Measurements from ENCODE around the gene MTREX. TPM values are rescaled to one million over a fixed set of nuclear protein-coding genes. Genes with fewer than 3 reads are reported as not detected.

Gene MTREX
- total and polyA plus RNA-seq, 2 donors (not counting 1 experiment from before 2014, with no cell fraction given) = 7.9 to 94.0 TPM

DNA sequence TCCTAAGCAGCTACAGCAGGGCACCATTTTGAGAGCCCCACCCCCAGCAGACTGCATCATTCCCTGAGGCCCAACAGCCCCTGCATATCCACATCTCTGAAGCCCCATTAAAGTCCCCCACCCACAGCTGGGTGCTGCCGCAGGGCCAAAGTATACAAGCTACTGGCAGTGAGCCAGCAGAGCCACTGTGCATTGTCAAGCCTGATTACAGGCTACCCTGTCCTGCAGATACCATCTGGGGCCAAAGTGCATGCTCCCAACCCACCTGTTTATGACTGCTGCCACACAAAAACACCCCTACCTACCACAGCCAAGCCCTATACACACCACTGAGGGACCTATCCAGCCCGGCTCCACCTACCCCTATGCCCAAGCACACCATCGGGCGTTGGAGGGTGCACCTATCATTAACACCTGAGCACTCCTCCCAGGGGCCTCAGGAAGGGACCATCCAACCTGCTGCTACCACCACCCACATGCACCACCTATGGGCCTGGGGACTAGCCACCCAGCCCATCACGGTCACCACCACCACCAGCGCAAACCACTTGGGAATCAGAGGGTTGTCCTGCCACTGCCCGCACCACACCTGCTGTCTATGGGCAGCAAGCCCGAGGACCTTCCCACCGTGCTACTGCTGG, 121.9 kb downstream of the MTREX start:
- no peaks in the 10 kb centered on the region for H3K27me3 ChIP-seq (replicated peaks in 1 of 4; ENCODE audit: control extremely low read depth in 1 of 4, control insufficient read depth in 3 of 4, insufficient read depth in 4 of 4, low read length in 3 of 4)
- POLR2A ChIA-PET = no interaction called here
- no peak for DNase-seq
- no peaks in the 10 kb centered on the region for H4K20me1 ChIP-seq (ENCODE audit: control insufficient read depth, insufficient read depth, low read length, poor library complexity, severe bottlenecking)
- CTCF ChIA-PET = no interaction called here
- no peak overlapping the region for H3K9ac ChIP-seq (ENCODE audit: low read length)
- TF ChIP-seq CTCF (IDR thresholded peaks at IDR 0.05) = no peak
- no peak for TF ChIP-seq EZH2 (IDR thresholded peaks at IDR 0.05; ENCODE audit: borderline replicate concordance, insufficient read depth, low read depth, low read length, poor library complexity, severe bottlenecking)
- H3K4me1 ChIP-seq (ENCODE audit: control insufficient read depth in 2 of 2, insufficient read depth in 2 of 2, low read length in 2 of 2) = no peaks in the 10 kb centered on the region
- Mint-ChIP-seq H3K4me3 (no peak overlapping the region), H3K4me1 (no peaks in the 10 kb centered on the region), H3K27me3 (no peaks in the 10 kb centered on the region), H3K9me3 (ENCODE audit: insufficient read depth) (peaks cover 12% of the 10 kb centered on the region), H3K27ac (no peak overlapping the region)
- no peak overlapping the region for H2AFZ ChIP-seq (ENCODE audit: insufficient read depth, low read depth, low read length, poor library complexity, severe bottlenecking)
- H3K36me3 ChIP-seq (replicated peaks in 1 of 2; ENCODE audit: control extremely low read depth in 1 of 2, control insufficient read depth in 1 of 2, extremely low read depth in 1 of 2, insufficient read depth in 2 of 2, low read length in 1 of 2) = peaks cover 2 to 53% of the 10 kb centered on the region in 2 experiments
- ATAC-seq (ENCODE audit: low read depth) = no peak
- peaks cover 0 to 30% (median 24%) of the 10 kb centered on the region in 3 donors for H3K9me3 ChIP-seq (ENCODE audit: control extremely low read depth in 1 of 3, control insufficient read depth in 2 of 3, insufficient read depth in 1 of 3, low read length in 2 of 3)
- WGBS (ENCODE audit: insufficient coverage) = 98% methylated on average over 9 of the region's 9 CpGs
- H3K27ac ChIP-seq (ENCODE audit: low read length in 2 of 2) = no peak overlapping the region
- H3K79me2 ChIP-seq (ENCODE audit: control insufficient read depth, insufficient read depth, low read length) = no peaks in the 10 kb centered on the region
- intact Hi-C loops (cut with micrococcal nuclease) = no loop called here
- no peak overlapping the region for H3K4me3 ChIP-seq (ENCODE audit: control extremely low read depth in 1 of 5, extremely low read depth in 1 of 5, insufficient read depth in 1 of 5, low read depth in 2 of 5, low read length in 4 of 5)
- H3K4me2 ChIP-seq (replicated peaks; ENCODE audit: low read depth, low read length, poor library complexity, severe bottlenecking) = no peak overlapping the region

DNA sequence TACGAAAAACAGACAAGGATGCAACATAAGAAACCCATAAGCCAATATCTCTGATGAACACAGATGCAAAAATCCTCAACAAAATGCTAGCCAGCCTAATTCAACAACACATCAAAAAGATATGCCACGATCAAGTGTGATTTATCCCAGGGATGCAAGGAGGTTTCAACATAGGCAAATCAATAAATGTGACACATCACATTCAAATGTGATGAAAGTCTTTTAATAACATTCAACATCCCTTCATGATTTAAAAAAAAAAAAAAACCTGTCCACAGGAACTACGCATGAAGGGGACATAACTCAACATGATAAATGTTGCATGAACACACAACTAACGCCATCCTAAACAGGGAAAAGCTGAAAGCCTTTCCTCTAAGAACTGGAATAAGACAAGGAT, 124.8 kb downstream of the MTREX start:
- CTCF ChIA-PET = no interaction called here
- H3K27ac Mint-ChIP-seq = no peak overlapping the region

More for the DNA sequence above, 124.8 kb downstream of the MTREX start:
- TF ChIP-seq EZH2 (IDR thresholded peaks at IDR 0.05; ENCODE audit: borderline replicate concordance, insufficient read depth, low read depth, low read length, poor library complexity, severe bottlenecking) (no peak), CTCF (IDR thresholded peaks at IDR 0.05) (no peak)
- POLR2A ChIA-PET = no interaction called here
- Histone ChIP-seq H3K36me3 (replicated peaks in 1 of 2; ENCODE audit: control extremely low read depth in 1 of 2, control insufficient read depth in 1 of 2, extremely low read depth in 1 of 2, insufficient read depth in 2 of 2, low read length in 1 of 2) (peaks cover 0 to 26% of the 10 kb centered on the region in 2 experiments), H4K20me1 (ENCODE audit: control insufficient read depth, insufficient read depth, low read length, poor library complexity, severe bottlenecking) (no peaks in the 10 kb centered on the region), H3K9ac (ENCODE audit: low read length) (no peak overlapping the region), H3K4me2 (replicated peaks; ENCODE audit: low read depth, low read length, poor library complexity, severe bottlenecking) (no peak overlapping the region), H3K79me2 (ENCODE audit: control insufficient read depth, insufficient read depth, low read length) (no peaks in the 10 kb centered on the region), H3K9me3 (ENCODE audit: control extremely low read depth in 1 of 3, control insufficient read depth in 2 of 3, insufficient read depth in 1 of 3, low read length in 2 of 3) (peaks cover 0 to 39% (median 27%) of the 10 kb centered on the region in 3 donors), H2AFZ (ENCODE audit: insufficient read depth, low read depth, low read length, poor library complexity, severe bottlenecking) (no peak overlapping the region), H3K27me3 (replicated peaks in 1 of 4; ENCODE audit: control extremely low read depth in 1 of 4, control insufficient read depth in 3 of 4, insufficient read depth in 4 of 4, low read length in 3 of 4) (no peaks in the 10 kb centered on the region), H3K4me3 (ENCODE audit: control extremely low read depth in 1 of 5, extremely low read depth in 1 of 5, insufficient read depth in 1 of 5, low read depth in 2 of 5, low read length in 4 of 5) (no peak overlapping the region), H3K27ac (ENCODE audit: low read length in 2 of 2) (no peak overlapping the region), H3K4me1 (ENCODE audit: control insufficient read depth in 2 of 2, insufficient read depth in 2 of 2, low read length in 2 of 2) (no peaks in the 10 kb centered on the region)
- DNase-seq = no peak
- no peak for ATAC-seq (ENCODE audit: low read depth)
- H3K4me1 Mint-ChIP-seq = no peaks in the 10 kb centered on the region
- no peaks in the 10 kb centered on the region for H3K27me3 Mint-ChIP-seq
- intact Hi-C loops (cut with micrococcal nuclease) = no loop called here
- H3K9me3 Mint-ChIP-seq (ENCODE audit: insufficient read depth) = peaks cover 17% of the 10 kb centered on the region
- WGBS (ENCODE audit: insufficient coverage) = 100% methylated on average over 1 of the region's 4 CpGs
- H3K4me3 Mint-ChIP-seq = no peak overlapping the region

Measured in B cell (primary cell).